ENCODE measurements around the gene PKN1. TPM values are rescaled to one million over a fixed set of nuclear protein-coding genes. Genes with fewer than 3 reads are reported as not detected.

The PKN1 gene
- total and polyA plus RNA-seq, 9 of the 15 experiments (the other 6 are each of a cell fraction or from before 2014, with no cell fraction given): 0.30 to 228 (median 77.5) TPM

DNA sequence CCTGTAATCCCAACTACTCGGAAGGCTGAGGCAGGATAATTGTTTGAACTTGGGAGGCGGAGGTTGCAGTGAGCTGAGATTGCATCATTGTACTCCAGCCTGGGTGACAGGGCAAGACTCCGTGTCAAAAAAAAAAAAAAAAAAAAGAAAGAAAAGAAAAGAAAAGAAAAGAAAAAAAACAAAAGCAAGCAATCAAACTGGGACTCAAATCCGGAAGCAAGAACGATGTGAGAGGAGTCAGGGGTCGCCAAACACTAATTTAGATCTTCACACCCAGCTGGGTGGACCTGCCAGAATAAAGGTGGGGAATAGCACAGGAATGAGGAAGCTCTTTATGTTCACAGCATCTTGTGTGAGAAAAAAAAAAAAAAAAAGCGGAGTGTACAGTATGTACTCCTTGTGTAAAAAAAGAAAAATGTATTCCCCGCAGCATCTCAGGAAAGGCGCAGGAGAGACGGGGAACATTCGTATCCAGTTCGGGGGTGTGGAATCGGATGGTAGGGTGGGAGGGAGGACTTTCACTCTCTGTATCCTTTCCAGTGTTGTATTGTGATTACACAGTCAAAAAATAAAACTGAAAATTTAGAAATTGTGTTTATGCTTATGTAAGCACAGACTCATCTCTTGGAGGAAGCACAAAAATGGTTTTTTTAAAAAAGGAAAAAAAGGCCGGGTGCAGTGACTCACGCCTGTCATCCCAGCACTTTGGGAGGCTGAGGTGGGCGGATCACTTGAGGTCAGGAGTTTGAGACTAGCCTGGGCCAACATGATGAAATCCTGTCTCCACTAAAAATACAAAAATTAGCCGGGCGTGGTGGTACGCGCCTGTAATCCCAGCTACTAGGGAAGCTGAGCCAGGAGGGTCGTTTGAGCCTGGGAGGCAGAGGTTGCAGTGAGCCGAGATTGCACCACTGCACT lies 77.5 kb downstream of the PKN1 start (continued):
- TF ChIP-seq, protein P1, sequence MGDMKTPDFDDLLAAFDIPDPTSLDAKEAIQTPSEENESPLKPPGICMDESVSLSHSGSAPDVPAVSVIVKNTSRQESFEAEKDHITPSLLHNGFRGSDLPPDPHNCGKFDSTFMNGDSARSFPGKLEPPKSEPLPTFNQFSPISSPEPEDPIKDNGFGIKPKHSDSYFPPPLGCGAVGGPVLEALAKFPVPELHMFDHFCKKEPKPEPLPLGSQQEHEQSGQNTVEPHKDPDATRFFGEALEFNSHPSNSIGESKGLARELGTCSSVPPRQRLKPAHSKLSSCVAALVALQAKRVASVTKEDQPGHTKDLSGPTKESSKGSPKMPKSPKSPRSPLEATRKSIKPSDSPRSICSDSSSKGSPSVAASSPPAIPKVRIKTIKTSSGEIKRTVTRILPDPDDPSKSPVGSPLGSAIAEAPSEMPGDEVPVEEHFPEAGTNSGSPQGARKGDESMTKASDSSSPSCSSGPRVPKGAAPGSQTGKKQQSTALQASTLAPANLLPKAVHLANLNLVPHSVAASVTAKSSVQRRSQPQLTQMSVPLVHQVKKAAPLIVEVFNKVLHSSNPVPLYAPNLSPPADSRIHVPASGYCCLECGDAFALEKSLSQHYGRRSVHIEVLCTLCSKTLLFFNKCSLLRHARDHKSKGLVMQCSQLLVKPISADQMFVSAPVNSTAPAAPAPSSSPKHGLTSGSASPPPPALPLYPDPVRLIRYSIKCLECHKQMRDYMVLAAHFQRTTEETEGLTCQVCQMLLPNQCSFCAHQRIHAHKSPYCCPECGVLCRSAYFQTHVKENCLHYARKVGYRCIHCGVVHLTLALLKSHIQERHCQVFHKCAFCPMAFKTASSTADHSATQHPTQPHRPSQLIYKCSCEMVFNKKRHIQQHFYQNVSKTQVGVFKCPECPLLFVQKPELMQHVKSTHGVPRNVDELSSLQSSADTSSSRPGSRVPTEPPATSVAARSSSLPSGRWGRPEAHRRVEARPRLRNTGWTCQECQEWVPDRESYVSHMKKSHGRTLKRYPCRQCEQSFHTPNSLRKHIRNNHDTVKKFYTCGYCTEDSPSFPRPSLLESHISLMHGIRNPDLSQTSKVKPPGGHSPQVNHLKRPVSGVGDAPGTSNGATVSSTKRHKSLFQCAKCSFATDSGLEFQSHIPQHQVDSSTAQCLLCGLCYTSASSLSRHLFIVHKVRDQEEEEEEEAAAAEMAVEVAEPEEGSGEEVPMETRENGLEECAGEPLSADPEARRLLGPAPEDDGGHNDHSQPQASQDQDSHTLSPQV (IDR thresholded peaks at IDR 0.05): 0 out of 2 replicates have a peak, but pooled peaks have one; percentile 9
- TF ChIP-seq ZNF655 (CRISPR knock-in tag; IDR thresholded peaks at IDR 0.05) (no peak), KHSRP (IDR thresholded peaks at IDR 0.05) (no peak), ZNF431 (CRISPR knock-in tag; IDR thresholded peaks at IDR 0.05) (no peak), ZNF707 (CRISPR knock-in tag; conservative IDR thresholded peaks at IDR 0.05) (no peak), MCM5 (IDR thresholded peaks at IDR 0.05; ENCODE audit: low read depth) (no peak), MEIS2 (IDR thresholded peaks at IDR 0.05; ENCODE audit: partially characterized antibody) (peak; percentile 43), ZNF197 (CRISPR knock-in tag; IDR thresholded peaks at IDR 0.05; ENCODE audit: low read depth) (no peak), NR2C2 (CRISPR knock-in tag; IDR thresholded peaks at IDR 0.05) (no peak), NR2C2 (tag; IDR thresholded peaks at IDR 0.05) (no peak), ZKSCAN1 (IDR thresholded peaks at IDR 0.05; ENCODE audit: low read depth, low read length) (no peak), BHLHE40 (IDR thresholded peaks at IDR 0.05; ENCODE audit: low read length) (no peak)
- TF ChIP-seq, protein P2, sequence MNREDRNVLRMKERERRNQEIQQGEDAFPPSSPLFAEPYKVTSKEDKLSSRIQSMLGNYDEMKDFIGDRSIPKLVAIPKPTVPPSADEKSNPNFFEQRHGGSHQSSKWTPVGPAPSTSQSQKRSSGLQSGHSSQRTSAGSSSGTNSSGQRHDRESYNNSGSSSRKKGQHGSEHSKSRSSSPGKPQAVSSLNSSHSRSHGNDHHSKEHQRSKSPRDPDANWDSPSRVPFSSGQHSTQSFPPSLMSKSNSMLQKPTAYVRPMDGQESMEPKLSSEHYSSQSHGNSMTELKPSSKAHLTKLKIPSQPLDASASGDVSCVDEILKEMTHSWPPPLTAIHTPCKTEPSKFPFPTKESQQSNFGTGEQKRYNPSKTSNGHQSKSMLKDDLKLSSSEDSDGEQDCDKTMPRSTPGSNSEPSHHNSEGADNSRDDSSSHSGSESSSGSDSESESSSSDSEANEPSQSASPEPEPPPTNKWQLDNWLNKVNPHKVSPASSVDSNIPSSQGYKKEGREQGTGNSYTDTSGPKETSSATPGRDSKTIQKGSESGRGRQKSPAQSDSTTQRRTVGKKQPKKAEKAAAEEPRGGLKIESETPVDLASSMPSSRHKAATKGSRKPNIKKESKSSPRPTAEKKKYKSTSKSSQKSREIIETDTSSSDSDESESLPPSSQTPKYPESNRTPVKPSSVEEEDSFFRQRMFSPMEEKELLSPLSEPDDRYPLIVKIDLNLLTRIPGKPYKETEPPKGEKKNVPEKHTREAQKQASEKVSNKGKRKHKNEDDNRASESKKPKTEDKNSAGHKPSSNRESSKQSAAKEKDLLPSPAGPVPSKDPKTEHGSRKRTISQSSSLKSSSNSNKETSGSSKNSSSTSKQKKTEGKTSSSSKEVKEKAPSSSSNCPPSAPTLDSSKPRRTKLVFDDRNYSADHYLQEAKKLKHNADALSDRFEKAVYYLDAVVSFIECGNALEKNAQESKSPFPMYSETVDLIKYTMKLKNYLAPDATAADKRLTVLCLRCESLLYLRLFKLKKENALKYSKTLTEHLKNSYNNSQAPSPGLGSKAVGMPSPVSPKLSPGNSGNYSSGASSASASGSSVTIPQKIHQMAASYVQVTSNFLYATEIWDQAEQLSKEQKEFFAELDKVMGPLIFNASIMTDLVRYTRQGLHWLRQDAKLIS (CRISPR knock-in tag; IDR thresholded peaks at IDR 0.05): no peak
- TF ChIP-seq, protein P3, sequence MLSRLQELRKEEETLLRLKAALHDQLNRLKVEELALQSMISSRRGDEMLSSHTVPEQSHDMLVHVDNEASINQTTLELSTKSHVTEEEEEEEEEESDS (CRISPR knock-in tag; IDR thresholded peaks at IDR 0.05): no peak
- TF ChIP-seq, protein P4, sequence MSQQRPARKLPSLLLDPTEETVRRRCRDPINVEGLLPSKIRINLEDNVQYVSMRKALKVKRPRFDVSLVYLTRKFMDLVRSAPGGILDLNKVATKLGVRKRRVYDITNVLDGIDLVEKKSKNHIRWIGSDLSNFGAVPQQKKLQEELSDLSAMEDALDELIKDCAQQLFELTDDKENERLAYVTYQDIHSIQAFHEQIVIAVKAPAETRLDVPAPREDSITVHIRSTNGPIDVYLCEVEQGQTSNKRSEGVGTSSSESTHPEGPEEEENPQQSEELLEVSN (IDR thresholded peaks at IDR 0.05; ENCODE audit: borderline replicate concordance in 1 of 2, extremely low read depth in 1 of 2, insufficient read depth in 1 of 2, insufficient read length in 1 of 2, low read depth in 1 of 2, low read length in 1 of 2, poor library complexity in 1 of 2, severe bottlenecking in 1 of 2): no peak
